OCI-LY7 (cell line): Measurements from ENCODE around the gene USPL1.

ENCODE experiments used
- EZH2phosphoT487 ChIP-seq: fragments of 200-600 bp; sonication (generic); IDR thresholded peaks from 2 replicates; pipeline ENCODE4 v1.6.1; 2018; ENCODE audit warnings: low read depth, borderline replicate concordance, mild to moderate bottlenecking, mixed run types, antibody characterized with exemption, low read length, moderate library complexity, mixed read lengths
- TF ChIP-seq, protein P1 (sequence below): fragments of 200-600 bp; sonication (generic); conservative IDR thresholded peaks from 2 replicates; pipeline ENCODE4 v1.5.1; 2014; ENCODE audit warnings: mild to moderate bottlenecking, antibody characterized with exemption, low read length, moderate library complexity, mixed read lengths

- TF ChIP-seq, protein P1, sequence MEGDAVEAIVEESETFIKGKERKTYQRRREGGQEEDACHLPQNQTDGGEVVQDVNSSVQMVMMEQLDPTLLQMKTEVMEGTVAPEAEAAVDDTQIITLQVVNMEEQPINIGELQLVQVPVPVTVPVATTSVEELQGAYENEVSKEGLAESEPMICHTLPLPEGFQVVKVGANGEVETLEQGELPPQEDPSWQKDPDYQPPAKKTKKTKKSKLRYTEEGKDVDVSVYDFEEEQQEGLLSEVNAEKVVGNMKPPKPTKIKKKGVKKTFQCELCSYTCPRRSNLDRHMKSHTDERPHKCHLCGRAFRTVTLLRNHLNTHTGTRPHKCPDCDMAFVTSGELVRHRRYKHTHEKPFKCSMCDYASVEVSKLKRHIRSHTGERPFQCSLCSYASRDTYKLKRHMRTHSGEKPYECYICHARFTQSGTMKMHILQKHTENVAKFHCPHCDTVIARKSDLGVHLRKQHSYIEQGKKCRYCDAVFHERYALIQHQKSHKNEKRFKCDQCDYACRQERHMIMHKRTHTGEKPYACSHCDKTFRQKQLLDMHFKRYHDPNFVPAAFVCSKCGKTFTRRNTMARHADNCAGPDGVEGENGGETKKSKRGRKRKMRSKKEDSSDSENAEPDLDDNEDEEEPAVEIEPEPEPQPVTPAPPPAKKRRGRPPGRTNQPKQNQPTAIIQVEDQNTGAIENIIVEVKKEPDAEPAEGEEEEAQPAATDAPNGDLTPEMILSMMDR = no peak
- no peak for TF ChIP-seq EZH2phosphoT487
Measured at GRCh38 chr13:30666113-30666512, 48.4 kb downstream of the USPL1 start.
